DND-41 (cell line): ENCODE results near the gene HOOK1.

Source experiments
- EZH2 ChIP-seq: IDR thresholded peaks from 3 replicates; pipeline ENCODE4 v1.6.1; 2012; ENCODE audit warnings: borderline replicate concordance, low read depth, mild to moderate bottlenecking, moderate library complexity, low read length, inconsistent platforms; ENCODE audit not compliant: severe bottlenecking
- TF ChIP-seq, protein P1 (sequence below): IDR thresholded peaks from 2 replicates; pipeline ENCODE4 v1.5.1; 2012; ENCODE audit warnings: borderline replicate concordance, low read length, moderate library complexity, mild to moderate bottlenecking; ENCODE audit not compliant: poor library complexity, severe bottlenecking; ENCODE audit errors: extremely low read depth

- TF ChIP-seq, protein P1, sequence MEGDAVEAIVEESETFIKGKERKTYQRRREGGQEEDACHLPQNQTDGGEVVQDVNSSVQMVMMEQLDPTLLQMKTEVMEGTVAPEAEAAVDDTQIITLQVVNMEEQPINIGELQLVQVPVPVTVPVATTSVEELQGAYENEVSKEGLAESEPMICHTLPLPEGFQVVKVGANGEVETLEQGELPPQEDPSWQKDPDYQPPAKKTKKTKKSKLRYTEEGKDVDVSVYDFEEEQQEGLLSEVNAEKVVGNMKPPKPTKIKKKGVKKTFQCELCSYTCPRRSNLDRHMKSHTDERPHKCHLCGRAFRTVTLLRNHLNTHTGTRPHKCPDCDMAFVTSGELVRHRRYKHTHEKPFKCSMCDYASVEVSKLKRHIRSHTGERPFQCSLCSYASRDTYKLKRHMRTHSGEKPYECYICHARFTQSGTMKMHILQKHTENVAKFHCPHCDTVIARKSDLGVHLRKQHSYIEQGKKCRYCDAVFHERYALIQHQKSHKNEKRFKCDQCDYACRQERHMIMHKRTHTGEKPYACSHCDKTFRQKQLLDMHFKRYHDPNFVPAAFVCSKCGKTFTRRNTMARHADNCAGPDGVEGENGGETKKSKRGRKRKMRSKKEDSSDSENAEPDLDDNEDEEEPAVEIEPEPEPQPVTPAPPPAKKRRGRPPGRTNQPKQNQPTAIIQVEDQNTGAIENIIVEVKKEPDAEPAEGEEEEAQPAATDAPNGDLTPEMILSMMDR, result no peak
- TF ChIP-seq EZH2, result no peak
Measured at GRCh38 chr1:59828160-59828559, 13.4 kb downstream of the HOOK1 start.
